IMR-90 (cell line): Measurements from ENCODE around the gene DHRS3. TPM values are rescaled to one million over a fixed set of nuclear protein-coding genes. Genes with fewer than 3 reads are reported as not detected.

Experiments used
- ATAC-seq: fragments of 200-7000 bp; cut with Tn5 transposase; 2 replicates; pipeline ENCODE4 v1.9.1; 2020; ENCODE audit warnings: low read depth, mild to moderate bottlenecking, moderate library complexity
- BruUV-seq: library from RNA; stranded (reverse); fragments of 400-500 nt; replicated peaks from 2 replicates; lab custom pipeline; 2021; lab: Mats Ljungman, UMichigan
- CTCF ChIA-PET: fragments of 300-600 bp; formaldehyde crosslinking; extraction: SDS; loops from one replicate; lab custom pipeline; 2021; ENCODE audit warnings: antibody characterized with exemption; lab: Yijun Ruan, JAX
- POLR2A ChIA-PET: fragments of 300-600 bp; sonication (Branson Sonifier 250); formaldehyde crosslinking; loops from one replicate; lab custom pipeline; 2022; ENCODE audit warnings: antibody characterized with exemption; ENCODE audit not compliant: unreplicated experiment; lab: Charles Lee
- DNase-seq: peaks from one replicate; pipeline ENCODE4 v3.0.0; 2013
- H2AFZ ChIP-seq: replicated peaks from 2 replicates; pipeline ENCODE3; 2013; ENCODE audit warnings: low read length, mild to moderate bottlenecking; ENCODE audit not compliant: poor library complexity
- H2AK5ac ChIP-seq: 2 replicates; pipeline ENCODE4 v1.6.1; 2013; ENCODE audit warnings: low read depth, low read length, inconsistent platforms
- H2AK9ac ChIP-seq: replicated peaks from 2 replicates; pipeline ENCODE3; 2013; ENCODE audit warnings: mild to moderate bottlenecking, low read depth, low read length, moderate library complexity; ENCODE audit not compliant: poor library complexity
- H2BK120ac ChIP-seq: 2 replicates; pipeline ENCODE4 v1.6.1; 2013; ENCODE audit warnings: low read depth, low read length, inconsistent platforms
- H2BK15ac ChIP-seq: 3 replicates; pipeline ENCODE4 v1.6.1; 2013; ENCODE audit warnings: low read depth, low read length, inconsistent platforms
- H2BK20ac ChIP-seq: 2 replicates; pipeline ENCODE4 v1.6.1; 2013; ENCODE audit warnings: low read depth, mild to moderate bottlenecking, inconsistent platforms, low read length, moderate library complexity
- H2BK5ac ChIP-seq: 2 replicates; pipeline ENCODE4 v1.6.1; 2013; ENCODE audit warnings: mild to moderate bottlenecking, low read depth, low read length, inconsistent platforms; ENCODE audit not compliant: poor library complexity, severe bottlenecking
- H3K14ac ChIP-seq: replicated peaks from 2 replicates; pipeline ENCODE4 v1.6.1; 2013; ENCODE audit warnings: low read depth, low read length, inconsistent platforms
- H3K18ac ChIP-seq: 2 replicates; pipeline ENCODE4 v1.6.1; 2013; ENCODE audit warnings: low read depth, low read length, control low read depth
- H3K23ac ChIP-seq: 2 replicates; pipeline ENCODE4 v1.6.1; 2013; ENCODE audit warnings: low read depth, low read length, inconsistent platforms
- H3K27ac ChIP-seq: 2 replicates; pipeline ENCODE4 v1.5.1; 2013; ENCODE audit warnings: mild to moderate bottlenecking, control low read depth, low read length; ENCODE audit not compliant: insufficient read depth
- H3K27me3 ChIP-seq: 2 replicates; pipeline ENCODE4 v1.6.1; 2013; ENCODE audit warnings: low read length; ENCODE audit not compliant: control insufficient read depth, insufficient read depth
- H3K36me3 ChIP-seq: 2 replicates; pipeline ENCODE4 v1.6.1; 2013; ENCODE audit warnings: low read length, mixed read lengths; ENCODE audit not compliant: control insufficient read depth, insufficient read depth
- H3K4ac ChIP-seq: 2 replicates; pipeline ENCODE4 v1.6.1; 2013; ENCODE audit warnings: low read depth, low read length, inconsistent platforms
- H3K4me1 ChIP-seq: 2 replicates; pipeline ENCODE4 v1.6.1; 2013; ENCODE audit warnings: low read length, mixed read lengths; ENCODE audit not compliant: control insufficient read depth, insufficient read depth
- H3K4me2 ChIP-seq: 2 replicates; pipeline ENCODE4 v1.6.1; 2013; ENCODE audit warnings: low read depth, mild to moderate bottlenecking, control low read depth, low read length, moderate library complexity
- H3K4me3 ChIP-seq: 2 replicates; pipeline ENCODE4 v1.5.1; 2013; ENCODE audit warnings: low read depth, mild to moderate bottlenecking, control low read depth, low read length, moderate library complexity; ENCODE audit not compliant: insufficient read depth
- H3K56ac ChIP-seq: 2 replicates; pipeline ENCODE4 v1.6.1; 2013; ENCODE audit warnings: low read length, inconsistent platforms; ENCODE audit not compliant: insufficient read depth; ENCODE audit errors: extremely low read depth
- H3K79me1 ChIP-seq, 2 experiments: 2 replicates each; pipeline ENCODE4 v1.6.1; 2013; ENCODE audit warnings: low read length in 2 of 2, inconsistent platforms in 1 of 2, low read depth in 1 of 2
- H3K9ac ChIP-seq: 2 replicates; pipeline ENCODE4 v1.6.1; 2013; ENCODE audit warnings: low read depth, low read length, control low read depth
- H3K9me1 ChIP-seq: 2 replicates; pipeline ENCODE4 v1.6.1; 2013; ENCODE audit warnings: low read length, inconsistent platforms; ENCODE audit not compliant: insufficient read depth
- H3K9me3 ChIP-seq: 2 replicates; pipeline ENCODE4 v1.6.1; 2013; ENCODE audit warnings: low read length; ENCODE audit not compliant: control insufficient read depth, insufficient read depth
- H4K20me1 ChIP-seq: 2 replicates; pipeline ENCODE4 v1.6.1; 2013; ENCODE audit warnings: low read length, inconsistent platforms; ENCODE audit not compliant: insufficient read depth
- H4K5ac ChIP-seq: 2 replicates; pipeline ENCODE4 v1.6.1; 2013; ENCODE audit warnings: mild to moderate bottlenecking, low read depth, low read length, control low read depth
- H4K8ac ChIP-seq, 2 experiments: 2 replicates each; pipeline ENCODE4 v1.6.1; 2013; ENCODE audit warnings: low read depth in 2 of 2, low read length in 2 of 2, control low read depth in 1 of 2, inconsistent platforms in 1 of 2
- H4K91ac ChIP-seq: 2 replicates; pipeline ENCODE4 v1.6.1; 2013; ENCODE audit warnings: low read depth, low read length, inconsistent platforms; ENCODE audit not compliant: insufficient read depth
- BHLHE40 ChIP-seq: fragments of 150-350 bp; IDR thresholded peaks from 2 replicates; pipeline ENCODE4 v1.6.1; 2016; ENCODE audit warnings: mild to moderate bottlenecking, low read depth, low read length
- CEBPB ChIP-seq: IDR thresholded peaks from 2 replicates; pipeline ENCODE4 v1.6.1; 2012; ENCODE audit warnings: low read depth, low read length, improper control_type of control experiment
- CHD1 ChIP-seq: IDR thresholded peaks from 2 replicates; pipeline ENCODE4 v1.6.1; 2012; ENCODE audit warnings: low read depth, low read length, improper control_type of control experiment
- FOS ChIP-seq: fragments of 150-350 bp; IDR thresholded peaks from 2 replicates; pipeline ENCODE4 v1.6.1; 2016; ENCODE audit warnings: low read depth, low read length
- MAFK ChIP-seq: IDR thresholded peaks from 2 replicates; pipeline ENCODE4 v1.6.1; 2012; ENCODE audit warnings: low read depth, low read length, improper control_type of control experiment
- MAZ ChIP-seq: IDR thresholded peaks from 2 replicates; pipeline ENCODE4 v1.6.1; 2012; ENCODE audit warnings: low read depth, mild to moderate bottlenecking, low read length, improper control_type of control experiment, moderate library complexity, borderline replicate concordance
- MXI1 ChIP-seq: IDR thresholded peaks from 2 replicates; pipeline ENCODE4 v1.6.1; 2012; ENCODE audit warnings: low read depth, mild to moderate bottlenecking, low read length, moderate library complexity, borderline replicate concordance
- NFE2L2 ChIP-seq: fragments of 150-350 bp; IDR thresholded peaks from 2 replicates; pipeline ENCODE4 v1.6.1; 2016; ENCODE audit warnings: low read depth, mild to moderate bottlenecking, low read length
- POLR2A ChIP-seq: IDR thresholded peaks from 2 replicates; pipeline ENCODE4 v1.6.1; 2012; ENCODE audit warnings: mild to moderate bottlenecking, low read depth, low read length
- RAD21 ChIP-seq: IDR thresholded peaks from 2 replicates; pipeline ENCODE4 v1.6.1; 2012; ENCODE audit warnings: low read length, improper control_type of control experiment
- RCOR1 ChIP-seq: IDR thresholded peaks from 2 replicates; pipeline ENCODE4 v1.6.1; 2012; ENCODE audit warnings: mild to moderate bottlenecking, low read length, improper control_type of control experiment; ENCODE audit not compliant: insufficient replicate concordance
- RFX5 ChIP-seq: IDR thresholded peaks from 2 replicates; pipeline ENCODE4 v1.8.0; 2012; ENCODE audit warnings: low read depth, mild to moderate bottlenecking, low read length, moderate library complexity
- SMC3 ChIP-seq: fragments of 150-350 bp; IDR thresholded peaks from 2 replicates; pipeline ENCODE4 v1.6.1; 2016; ENCODE audit warnings: low read depth, mild to moderate bottlenecking, antibody characterized with exemption, low read length, moderate library complexity
- WGBS, 2 experiments: methylation state at CpG; one replicate each; pipeline versions ENCODE4 v1.1.5 to v1.1.7; 2013; ENCODE audit warnings: missing lambda C conversion rate in 2 of 2; ENCODE audit not compliant: insufficient read length in 1 of 2; ENCODE audit errors: extremely low coverage in 2 of 2; 5-methylcytosine and 5-hydroxymethylcytosine counted together
- dilution Hi-C: fragments of 300-500 bp; cut with HindIII; formaldehyde crosslinking; loops from one replicate; pipeline ENCODE4 v1.14.3; 2018; ENCODE audit warnings: low sequenced_read_pairs; ENCODE audit not compliant: unreplicated experiment
- in situ Hi-C: fragments of 300-500 bp; cut with MboI; formaldehyde crosslinking; loops from 3 replicates; pipeline ENCODE4 v1.14.3; 2019; ENCODE audit warnings: low sequenced_read_pairs, inconsistent platforms, mixed read lengths
- intact Hi-C: fragments of 100-400 bp; cut with micrococcal nuclease; formaldehyde crosslinking; loops from 2 replicates; pipeline ENCODE4 v1.10.0; 2022
- polyA plus RNA-seq, 3 experiments: library from polyadenylated mRNA; depleted of rRNA; stranded (reverse); fragments of >200 nt; gene quantifications; 2 replicates each; pipeline ENCODE4 v1.2.3, GENCODE V29; 2012; ENCODE audit warnings: low replicate concordance in 1 of 3
- total RNA-seq: library from RNA; depleted of rRNA; stranded (reverse); fragments of >200 nt; gene quantifications from 2 replicates; pipeline ENCODE4 v1.2.3, GENCODE V29; 2012
- TF ChIP-seq, protein P1 (sequence below): conservative IDR thresholded peaks from 2 replicates; pipeline ENCODE4 v1.5.1; 2012; ENCODE audit warnings: mild to moderate bottlenecking, low read depth, low read length, improper control_type of control experiment
- TF ChIP-seq, protein P2 (sequence below): fragments of 150-350 bp; IDR thresholded peaks from 2 replicates; pipeline ENCODE4 v1.6.1; 2016; ENCODE audit warnings: low read depth, mild to moderate bottlenecking, low read length, moderate library complexity, borderline replicate concordance
- TF ChIP-seq, protein P3 (sequence below): fragments of 150-350 bp; IDR thresholded peaks from 2 replicates; pipeline ENCODE4 v1.6.1; 2017; ENCODE audit warnings: mild to moderate bottlenecking, antibody characterized with exemption, low read length, low read depth

The DHRS3 gene
- total and polyA plus RNA-seq, 2 of the 4 experiments (the other 2 are of a cell fraction): 11.2 to 14.5 TPM

DNA sequence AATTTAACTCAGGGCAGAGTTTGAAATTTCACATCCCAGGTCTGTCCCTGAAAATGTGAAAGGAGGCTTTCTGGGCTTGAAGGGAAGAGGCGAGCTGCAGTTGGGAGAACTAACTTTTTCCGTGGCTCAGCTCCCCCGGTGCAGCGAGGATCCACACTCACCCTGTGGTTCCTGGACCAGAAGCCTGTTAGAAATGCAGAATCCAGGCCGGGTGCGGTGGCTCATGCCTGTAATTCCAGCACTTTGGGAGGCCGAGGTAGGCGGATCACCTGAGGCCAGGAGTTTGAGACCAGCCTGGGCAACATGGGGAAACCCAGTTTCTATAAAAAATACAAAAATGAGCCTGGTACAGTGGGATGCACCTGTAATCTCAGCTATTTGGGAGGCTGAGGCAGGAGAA is 2.9 kb upstream of the DHRS3 start:
- Histone ChIP-seq H4K20me1 (no peaks in the 10 kb centered on the region), H3K9me3 (no peaks in the 10 kb centered on the region), H3K23ac (no peak overlapping the region), H3K18ac (no peak overlapping the region), H2BK5ac (no peak overlapping the region), H3K14ac (no peak overlapping the region), H3K79me1 (peaks cover 0 to 7% of the 10 kb centered on the region in 2 experiments; a peak in 1 of 4 replicates), H3K4me1 (peaks cover 15% of the 10 kb centered on the region), H4K5ac (no peak overlapping the region), H2BK20ac (no peak overlapping the region), H3K27ac (no peak overlapping the region), H2BK15ac (no peak overlapping the region), H2AK5ac (no peak overlapping the region), H2BK120ac (no peak overlapping the region), H3K27me3 (0 out of 2 replicates have a peak, but pooled peaks cover 2% of the 10 kb centered on the region), H3K4ac (no peak overlapping the region; the same call in 1 of the 2 replicates), H4K8ac (no peak overlapping the region), H3K9ac (no peak overlapping the region), H4K91ac (no peak overlapping the region), H2AK9ac (no peak overlapping the region), H3K56ac (no peak overlapping the region), H3K4me2 (no peak overlapping the region), H3K9me1 (no peaks in the 10 kb centered on the region), H3K4me3 (no peak overlapping the region), H3K36me3 (no peaks in the 10 kb centered on the region), H2AFZ (no peak overlapping the region)
- TF ChIP-seq SMC3 (no peak), MAZ (no peak), NFE2L2 (no peak), RAD21 (no peak), RFX5 (no peak), FOS (no peak), CHD1 (no peak), BHLHE40 (no peak), CEBPB (no peak), MXI1 (no peak), POLR2A (no peak), RCOR1 (no peak), MAFK (no peak)
- TF ChIP-seq, protein P1, sequence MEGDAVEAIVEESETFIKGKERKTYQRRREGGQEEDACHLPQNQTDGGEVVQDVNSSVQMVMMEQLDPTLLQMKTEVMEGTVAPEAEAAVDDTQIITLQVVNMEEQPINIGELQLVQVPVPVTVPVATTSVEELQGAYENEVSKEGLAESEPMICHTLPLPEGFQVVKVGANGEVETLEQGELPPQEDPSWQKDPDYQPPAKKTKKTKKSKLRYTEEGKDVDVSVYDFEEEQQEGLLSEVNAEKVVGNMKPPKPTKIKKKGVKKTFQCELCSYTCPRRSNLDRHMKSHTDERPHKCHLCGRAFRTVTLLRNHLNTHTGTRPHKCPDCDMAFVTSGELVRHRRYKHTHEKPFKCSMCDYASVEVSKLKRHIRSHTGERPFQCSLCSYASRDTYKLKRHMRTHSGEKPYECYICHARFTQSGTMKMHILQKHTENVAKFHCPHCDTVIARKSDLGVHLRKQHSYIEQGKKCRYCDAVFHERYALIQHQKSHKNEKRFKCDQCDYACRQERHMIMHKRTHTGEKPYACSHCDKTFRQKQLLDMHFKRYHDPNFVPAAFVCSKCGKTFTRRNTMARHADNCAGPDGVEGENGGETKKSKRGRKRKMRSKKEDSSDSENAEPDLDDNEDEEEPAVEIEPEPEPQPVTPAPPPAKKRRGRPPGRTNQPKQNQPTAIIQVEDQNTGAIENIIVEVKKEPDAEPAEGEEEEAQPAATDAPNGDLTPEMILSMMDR: no peak
- TF ChIP-seq, protein P2, sequence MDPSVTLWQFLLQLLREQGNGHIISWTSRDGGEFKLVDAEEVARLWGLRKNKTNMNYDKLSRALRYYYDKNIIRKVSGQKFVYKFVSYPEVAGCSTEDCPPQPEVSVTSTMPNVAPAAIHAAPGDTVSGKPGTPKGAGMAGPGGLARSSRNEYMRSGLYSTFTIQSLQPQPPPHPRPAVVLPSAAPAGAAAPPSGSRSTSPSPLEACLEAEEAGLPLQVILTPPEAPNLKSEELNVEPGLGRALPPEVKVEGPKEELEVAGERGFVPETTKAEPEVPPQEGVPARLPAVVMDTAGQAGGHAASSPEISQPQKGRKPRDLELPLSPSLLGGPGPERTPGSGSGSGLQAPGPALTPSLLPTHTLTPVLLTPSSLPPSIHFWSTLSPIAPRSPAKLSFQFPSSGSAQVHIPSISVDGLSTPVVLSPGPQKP: no peak
- TF ChIP-seq, protein P3, sequence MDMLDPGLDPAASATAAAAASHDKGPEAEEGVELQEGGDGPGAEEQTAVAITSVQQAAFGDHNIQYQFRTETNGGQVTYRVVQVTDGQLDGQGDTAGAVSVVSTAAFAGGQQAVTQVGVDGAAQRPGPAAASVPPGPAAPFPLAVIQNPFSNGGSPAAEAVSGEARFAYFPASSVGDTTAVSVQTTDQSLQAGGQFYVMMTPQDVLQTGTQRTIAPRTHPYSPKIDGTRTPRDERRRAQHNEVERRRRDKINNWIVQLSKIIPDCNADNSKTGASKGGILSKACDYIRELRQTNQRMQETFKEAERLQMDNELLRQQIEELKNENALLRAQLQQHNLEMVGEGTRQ: no peak
- BruUV-seq: no TSS peak
- DNase-seq (no peak), ATAC-seq (no peak)
- intact Hi-C loops: loop anchor here (1.0 kb wide), 1 partner anchor 143 kb away; no protein-coding TSS in a partner anchor
- dilution Hi-C loops: no loop called here
- POLR2A ChIA-PET: no interaction called here
- CTCF ChIA-PET: interaction anchor here (1.0 to 1.1 kb wide), 3 partner anchors 9 to 443 kb away, joined by 3 to 4 read pairs (median 3); no protein-coding TSS in a partner anchor
- WGBS, 2 experiments: 100% methylated on average over 2 of the region's 8 CpGs; no CpG with 5 or more reads in 1 of the 2 experiments
- in situ Hi-C loops: loop anchor here (25.0 kb wide), 1 partner anchor 209 kb away; no protein-coding TSS in a partner anchor
